Spleen (tissue), 7 donors: ENCODE results near the gene ELOVL2.

Experiments
- CTCF ChIP-seq, 11 experiments: fragments of 200-600 bp in 7 of 11; fragments of 450-650 bp in 4 of 11; sonication (generic) in 4 of 11; IDR thresholded peaks in 8 of 11; conservative IDR thresholded peaks in 3 of 11; 1 replicate in 7 of 11; 2 replicates in 4 of 11; pipeline versions ENCODE4 v1.4.0 to v1.8.0; 2016 to 2021; ENCODE audit warnings: antibody characterized with exemption in 11 of 11, inconsistent platforms in 4 of 11, mild to moderate bottlenecking in 1 of 11
- POLR2A ChIP-seq, 3 donors: fragments of 450-650 bp; IDR thresholded peaks; one replicate each; pipeline ENCODE4 v1.5.1; 2017; ENCODE audit warnings: antibody characterized with exemption in 3 of 3, mild to moderate bottlenecking in 1 of 3
- POLR2AphosphoS5 ChIP-seq, 3 donors: sonication (generic); formaldehyde crosslinking; IDR thresholded peaks; one replicate each; pipeline ENCODE4 v1.5.1; 2017; ENCODE audit warnings: antibody characterized with exemption in 3 of 3
- donor health status: DM: no; HTN: no; CAD: no; lungs with moderate emphysema.
- donor health status: DM: no; HTN: no; CAD: no.
- donor health status: DM: no; HTN: no; CAD: no.

GRCh38 chr6:11076540-11076939 is 32.4 kb upstream of the ELOVL2 start:
- TF ChIP-seq CTCF (IDR thresholded peaks at IDR 0.05 in 8 of 11, conservative IDR thresholded peaks at IDR 0.05 in 3 of 11) (no peak), POLR2A (IDR thresholded peaks at IDR 0.05) (no peak), POLR2AphosphoS5 (IDR thresholded peaks at IDR 0.05) (no peak)
